HG03342 (cell line): ENCODE results near the gene IL13.
A peak's percentile ranks its signal among the peaks of the same experiment; 100 is the strongest.

Source experiments
- ATAC-seq: cut with Tn5 transposase; IDR thresholded peaks from one replicate; pipeline ENCODE4 v1.9.1; 2021; ENCODE audit warnings: mild to moderate bottlenecking, moderate library complexity; ENCODE audit not compliant: unreplicated experiment

IL13 gene

DNA sequence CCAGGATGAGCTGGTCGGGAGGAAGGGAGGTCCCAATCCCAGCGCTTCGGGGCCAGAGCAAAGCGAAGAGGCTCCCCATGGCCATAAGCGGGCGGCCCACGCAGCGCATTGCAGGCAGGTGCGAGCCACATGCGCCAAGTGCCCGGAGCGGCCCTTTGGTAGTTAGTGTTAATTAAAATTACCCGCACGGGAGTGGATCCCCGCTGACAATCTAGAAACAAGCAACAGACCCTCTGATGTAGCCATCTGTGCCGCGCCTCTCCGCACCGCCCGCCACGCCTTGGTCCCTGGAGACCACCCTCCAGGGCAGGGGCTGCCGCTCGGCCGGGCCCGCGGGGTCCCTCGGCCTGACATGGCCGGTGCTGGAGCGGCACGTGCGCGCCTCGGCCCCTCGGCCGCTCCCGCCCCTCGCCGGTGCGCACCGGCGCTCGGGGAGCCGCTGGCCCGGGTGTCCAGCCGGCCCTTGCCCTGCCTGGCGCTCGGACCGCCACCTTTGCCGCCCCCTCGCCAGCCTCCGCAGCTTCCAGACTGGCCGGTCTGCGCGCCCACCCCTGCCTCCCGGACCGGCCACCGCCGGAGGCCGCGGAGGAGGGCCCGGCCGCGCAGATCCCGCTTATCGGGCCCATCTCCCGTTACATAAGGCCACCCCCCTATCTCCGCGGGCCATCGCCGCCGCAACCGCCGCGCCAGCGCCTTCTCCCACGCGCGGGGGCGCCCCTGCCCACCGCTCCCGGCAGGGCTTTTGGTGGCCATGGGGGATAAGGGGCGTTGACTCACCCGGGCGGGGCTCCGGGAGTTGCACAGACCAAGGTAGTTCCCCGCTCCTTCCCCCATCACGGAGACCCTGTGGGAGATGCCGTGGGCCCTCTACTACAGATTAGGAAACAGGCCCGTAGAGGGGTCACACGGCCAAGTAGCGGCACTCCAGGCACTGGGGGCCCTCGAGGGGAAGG, 1.9 kb upstream of the IL13 start:
- peak; percentile 37 for ATAC-seq

DNA sequence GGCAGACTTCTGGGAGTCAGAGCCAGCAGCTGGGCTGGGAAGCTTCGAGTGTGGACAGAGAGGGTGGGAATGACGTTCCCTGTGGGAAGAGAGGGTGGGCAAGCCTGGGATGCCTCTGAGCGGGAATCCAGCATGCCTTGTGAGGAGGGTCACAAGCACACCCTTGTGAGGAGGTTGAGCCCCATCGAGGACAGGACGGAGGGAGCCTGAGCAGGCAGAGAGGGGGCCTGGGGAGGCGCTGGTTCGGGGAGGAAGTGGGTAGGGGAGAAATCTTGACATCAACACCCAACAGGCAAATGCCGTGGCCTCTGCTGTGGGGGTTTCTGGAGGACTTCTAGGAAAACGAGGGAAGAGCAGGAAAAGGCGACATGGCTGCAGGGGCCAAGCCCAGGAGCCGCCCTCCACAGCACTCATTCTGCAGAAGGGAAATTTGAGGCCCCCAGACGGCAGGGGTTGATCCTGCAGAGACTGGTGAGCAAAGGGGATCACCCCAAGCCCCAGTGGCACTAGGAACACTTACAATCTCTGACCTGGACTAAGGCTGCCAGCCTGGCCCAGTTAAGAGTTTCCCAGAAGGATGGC, 1.1 kb upstream of the IL13 start:
- no peak for ATAC-seq

DNA sequence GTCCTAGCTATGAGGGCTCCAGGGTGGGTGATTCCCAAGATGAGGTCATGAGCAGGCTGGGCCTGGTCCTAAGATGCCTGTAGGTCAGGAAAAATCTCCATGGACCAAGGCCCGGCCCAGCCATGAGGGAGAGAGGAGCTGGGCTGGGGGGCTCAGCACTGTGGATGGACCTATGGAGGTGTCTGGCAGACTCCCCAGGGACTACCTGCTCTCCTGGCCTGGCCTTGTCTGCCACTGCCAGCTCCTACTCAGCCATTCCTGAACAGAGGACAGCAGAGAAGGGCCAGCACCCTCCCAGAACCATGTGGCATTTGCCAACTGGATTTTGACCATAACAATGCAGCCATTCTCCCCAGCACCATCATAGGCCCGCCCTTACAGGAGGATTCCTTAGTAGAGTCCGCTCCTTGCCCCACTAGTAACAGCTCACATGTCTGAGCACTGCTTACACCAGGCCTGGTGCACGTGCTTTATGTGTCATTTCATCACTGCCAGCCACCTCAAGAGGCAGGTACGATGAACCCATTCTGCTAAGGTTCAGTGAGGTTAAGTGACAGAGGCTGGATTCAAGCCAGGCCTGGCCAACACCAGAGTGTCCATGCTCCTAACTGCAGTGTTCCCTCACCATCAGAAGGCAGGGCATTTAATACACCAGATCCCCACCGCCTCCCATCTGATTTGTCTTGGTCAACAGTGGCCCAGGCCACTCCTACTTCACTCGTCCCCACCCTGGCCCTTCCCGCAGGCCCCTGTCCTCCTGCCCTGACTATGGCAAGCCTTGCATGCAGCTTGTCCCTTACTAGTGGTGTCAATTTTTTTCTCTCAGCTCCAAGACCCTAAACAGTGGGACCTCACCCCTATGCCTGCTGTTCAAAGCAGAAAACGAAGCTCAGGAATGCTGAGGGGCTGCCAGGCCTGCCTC, 669 bp downstream of the IL13 start:
- no peak for ATAC-seq

DNA sequence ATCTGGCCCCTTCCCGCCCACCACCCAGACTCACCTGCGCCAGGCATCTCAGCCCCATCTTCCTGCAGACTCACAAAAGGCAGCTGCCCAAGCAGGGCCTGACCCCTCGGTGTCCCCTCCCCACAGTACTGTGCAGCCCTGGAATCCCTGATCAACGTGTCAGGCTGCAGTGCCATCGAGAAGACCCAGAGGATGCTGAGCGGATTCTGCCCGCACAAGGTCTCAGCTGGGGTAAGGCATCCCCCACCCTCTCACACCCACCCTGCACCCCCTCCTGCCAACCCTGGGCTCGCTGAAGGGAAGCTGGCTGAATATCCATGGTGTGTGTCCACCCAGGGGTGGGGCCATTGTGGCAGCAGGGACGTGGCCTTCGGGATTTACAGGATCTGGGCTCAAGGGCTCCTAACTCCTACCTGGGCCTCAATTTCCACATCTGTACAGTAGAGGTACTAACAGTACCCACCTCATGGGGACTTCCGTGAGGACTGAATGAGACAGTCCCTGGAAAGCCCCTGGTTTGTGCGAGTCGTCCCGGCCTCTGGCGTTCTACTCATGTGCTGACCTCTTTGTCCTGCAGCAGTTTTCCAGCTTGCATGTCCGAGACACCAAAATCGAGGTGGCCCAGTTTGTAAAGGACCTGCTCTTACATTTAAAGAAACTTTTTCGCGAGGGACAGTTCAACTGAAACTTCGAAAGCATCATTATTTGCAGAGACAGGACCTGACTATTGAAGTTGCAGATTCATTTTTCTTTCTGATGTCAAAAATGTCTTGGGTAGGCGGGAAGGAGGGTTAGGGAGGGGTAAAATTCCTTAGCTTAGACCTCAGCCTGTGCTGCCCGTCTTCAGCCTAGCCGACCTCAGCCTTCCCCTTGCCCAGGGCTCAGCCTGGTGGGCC, 1.9 kb downstream of the IL13 start:
- no peak for ATAC-seq

DNA sequence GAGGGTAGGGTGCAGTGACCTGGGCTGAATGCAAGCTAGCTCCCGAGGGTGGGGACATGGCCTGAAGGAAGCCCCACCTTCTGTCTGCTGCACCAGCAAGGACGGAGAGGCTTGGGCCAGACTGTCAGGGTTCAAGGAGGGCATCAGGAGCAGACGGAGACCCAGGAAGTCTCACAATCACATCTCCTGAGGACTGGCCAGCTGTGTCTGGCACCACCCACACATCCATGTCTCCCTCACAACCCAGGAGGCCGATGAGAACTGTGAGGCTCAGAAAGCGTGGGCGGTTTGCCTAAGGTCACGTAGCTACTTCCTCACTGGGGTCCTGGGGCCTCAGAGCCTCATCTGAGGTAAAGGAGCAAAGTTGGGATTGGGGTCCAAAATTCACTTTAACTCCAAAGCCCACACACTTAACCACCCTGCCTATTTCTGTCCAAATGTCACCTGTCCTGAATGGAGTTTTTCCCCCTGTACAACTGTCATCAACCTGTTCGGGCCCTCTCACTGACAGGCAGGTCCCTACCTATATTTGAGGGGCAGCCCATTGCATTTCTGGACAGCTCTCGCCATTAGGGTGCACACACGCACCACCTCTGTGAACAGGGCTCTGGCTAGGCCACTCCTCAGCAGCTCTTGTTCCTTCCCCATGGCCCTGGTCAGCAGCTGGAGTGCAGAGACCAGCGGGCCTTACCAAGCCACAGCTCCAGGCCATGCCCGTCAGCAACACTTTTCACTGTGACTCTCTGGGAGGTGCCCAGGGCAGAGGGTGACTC, 3.4 kb downstream of the IL13 start:
- peak; percentile 22 for ATAC-seq

DNA sequence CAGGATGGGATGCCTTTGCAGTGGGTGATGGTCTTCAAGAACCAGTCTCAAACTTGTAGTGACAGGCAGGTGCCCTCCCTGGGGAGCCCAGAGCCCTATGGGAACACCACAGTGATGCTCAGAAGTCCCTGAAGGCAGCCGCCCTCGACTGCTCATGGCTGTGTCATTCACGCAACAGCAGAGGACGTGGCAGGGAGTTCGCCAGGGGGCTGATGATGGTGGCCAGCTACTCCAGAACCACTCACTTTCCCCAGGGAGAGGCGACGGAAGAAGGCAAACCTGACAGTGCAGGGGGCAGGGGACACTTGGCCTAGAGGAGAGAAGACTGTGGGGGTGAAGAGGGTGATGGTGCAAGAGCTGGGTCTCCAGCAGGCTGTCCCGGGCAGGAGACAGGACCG, 4.0 kb downstream of the IL13 start:
- ATAC-seq: no peak

DNA sequence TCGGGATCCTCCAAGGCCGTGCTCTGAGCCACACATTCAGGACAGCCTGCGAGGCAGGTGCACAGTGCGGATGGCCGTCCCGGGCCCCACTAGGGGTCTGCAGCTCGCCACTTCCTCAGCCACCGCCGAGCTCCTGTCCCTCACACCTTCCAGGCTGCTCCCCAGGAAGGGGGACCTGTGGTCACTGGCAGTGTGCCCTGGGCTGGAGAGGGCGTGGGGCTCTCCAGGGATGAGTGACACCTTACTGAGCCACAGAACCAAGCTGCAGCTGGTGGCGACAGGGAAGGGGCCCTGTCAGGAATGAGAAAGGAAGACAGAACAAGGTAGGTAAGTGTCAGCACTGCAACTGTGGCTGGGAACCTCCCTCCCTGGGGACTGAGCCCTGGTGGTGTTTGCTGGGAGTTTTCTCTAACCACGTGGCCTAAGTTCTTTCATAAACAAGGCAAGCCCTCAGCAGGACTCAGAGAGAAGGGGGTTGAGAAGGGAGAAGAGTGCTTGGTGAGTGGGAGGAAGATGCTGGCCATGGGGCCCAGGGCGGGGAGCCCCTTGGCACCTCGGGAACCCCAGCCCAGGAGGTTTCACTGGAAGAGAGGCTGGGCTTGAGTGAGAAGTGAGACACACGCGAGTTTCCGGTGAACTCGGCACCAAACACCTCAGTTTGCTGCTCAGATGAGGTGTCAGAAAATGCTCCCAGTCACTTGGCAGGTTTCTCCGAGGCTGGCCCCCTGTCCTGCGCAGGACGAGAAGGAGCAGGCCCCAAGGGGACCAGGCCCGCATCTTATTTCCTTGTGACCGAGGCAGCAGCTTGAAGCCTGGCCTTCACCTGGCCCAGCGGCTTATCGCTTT, 5.2 kb downstream of the IL13 start:
- ATAC-seq: peak; percentile 51

DNA sequence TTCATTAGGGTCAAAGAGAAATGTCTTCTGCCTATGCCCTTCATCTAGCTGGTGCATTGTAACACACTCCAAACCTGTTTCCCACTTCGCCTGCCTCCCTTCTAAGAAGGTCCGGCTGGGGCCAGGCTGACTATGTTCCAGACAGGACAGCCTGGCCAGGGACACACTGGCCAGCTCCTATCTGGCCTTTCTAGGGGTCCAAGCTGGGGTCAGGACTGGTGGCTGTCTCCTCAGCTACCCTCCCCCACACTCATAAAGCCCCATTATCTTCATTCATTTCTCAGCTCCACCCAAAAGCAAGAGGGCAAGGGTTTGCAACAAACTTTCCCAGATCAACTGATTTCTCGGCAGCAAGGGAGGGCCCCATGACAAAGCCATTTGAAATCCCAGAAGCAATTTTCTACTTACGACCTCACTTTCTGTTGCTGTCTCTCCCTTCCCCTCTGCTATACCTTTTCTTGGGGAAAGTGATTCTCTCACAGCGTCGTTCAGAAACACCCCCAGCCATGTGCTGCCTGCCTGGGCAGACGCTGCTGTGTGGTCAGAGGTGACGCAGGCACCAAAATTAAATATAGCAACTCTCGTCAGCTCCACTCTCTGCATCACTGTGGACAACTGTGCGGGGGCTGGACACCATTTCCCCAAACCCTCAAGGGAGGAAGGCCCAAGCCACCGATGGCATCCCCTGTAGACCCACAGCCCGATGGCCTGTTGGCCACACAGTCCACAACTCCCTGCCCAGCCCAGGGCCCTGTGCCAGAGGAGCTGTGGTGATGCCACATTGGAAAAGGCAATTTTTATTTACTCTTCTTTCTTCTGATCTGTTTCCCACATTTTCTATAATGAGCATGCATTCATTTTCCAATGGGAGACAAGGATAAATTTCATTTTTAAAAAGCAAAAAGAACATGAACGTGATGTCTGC, 6.1 kb downstream of the IL13 start:
- peak; percentile 53 for ATAC-seq

DNA sequence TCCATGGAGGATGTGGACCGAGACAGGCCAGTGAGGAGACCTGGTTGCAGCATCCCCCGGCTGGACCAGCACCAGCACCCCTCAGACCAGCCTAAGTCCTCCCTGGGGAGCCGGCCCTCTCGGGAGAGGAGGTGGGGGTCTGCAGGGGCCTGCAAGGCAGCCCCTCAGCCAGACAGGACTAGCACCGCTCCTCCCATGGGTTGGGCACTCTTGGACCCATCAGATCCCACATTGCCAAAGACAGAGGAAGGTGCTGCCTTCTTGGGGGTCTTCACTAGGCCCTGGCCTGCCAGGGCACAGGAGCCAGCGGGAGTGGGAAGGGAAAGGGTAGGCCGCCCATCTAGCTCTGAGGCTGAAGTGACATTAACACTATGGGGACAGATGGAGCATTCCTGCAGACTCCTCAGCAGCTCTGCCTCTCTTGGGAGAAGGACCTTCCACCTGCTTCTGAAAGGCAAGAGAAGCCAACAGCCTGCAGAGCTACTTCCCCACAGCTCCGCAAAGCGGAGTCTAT, 6.8 kb downstream of the IL13 start:
- ATAC-seq: no peak

DNA sequence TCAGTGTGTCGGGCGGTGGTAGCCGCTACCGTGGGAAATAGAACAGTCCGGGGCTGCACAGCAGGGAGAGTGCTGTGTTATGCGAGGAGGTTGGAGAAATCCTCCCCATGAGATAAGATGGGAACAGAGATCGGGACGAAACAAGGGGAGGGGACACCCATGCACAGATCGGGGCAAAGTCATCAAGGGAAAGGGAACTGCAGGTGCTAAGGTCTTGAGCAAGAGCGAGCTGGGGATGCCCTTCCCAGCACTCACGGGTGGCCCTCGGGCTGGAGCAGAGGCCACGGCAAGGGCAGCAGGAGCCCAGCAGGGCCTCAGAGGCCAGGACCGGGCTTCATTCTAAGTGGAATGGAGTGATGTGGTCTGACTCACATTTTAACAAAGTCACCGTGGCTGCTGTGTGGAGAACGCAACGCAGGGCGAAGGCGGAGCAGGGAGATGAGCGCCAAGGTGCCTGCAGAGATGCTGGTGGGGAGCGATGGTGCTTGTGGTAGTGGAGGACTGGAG, 7.7 kb downstream of the IL13 start:
- ATAC-seq: no peak

DNA sequence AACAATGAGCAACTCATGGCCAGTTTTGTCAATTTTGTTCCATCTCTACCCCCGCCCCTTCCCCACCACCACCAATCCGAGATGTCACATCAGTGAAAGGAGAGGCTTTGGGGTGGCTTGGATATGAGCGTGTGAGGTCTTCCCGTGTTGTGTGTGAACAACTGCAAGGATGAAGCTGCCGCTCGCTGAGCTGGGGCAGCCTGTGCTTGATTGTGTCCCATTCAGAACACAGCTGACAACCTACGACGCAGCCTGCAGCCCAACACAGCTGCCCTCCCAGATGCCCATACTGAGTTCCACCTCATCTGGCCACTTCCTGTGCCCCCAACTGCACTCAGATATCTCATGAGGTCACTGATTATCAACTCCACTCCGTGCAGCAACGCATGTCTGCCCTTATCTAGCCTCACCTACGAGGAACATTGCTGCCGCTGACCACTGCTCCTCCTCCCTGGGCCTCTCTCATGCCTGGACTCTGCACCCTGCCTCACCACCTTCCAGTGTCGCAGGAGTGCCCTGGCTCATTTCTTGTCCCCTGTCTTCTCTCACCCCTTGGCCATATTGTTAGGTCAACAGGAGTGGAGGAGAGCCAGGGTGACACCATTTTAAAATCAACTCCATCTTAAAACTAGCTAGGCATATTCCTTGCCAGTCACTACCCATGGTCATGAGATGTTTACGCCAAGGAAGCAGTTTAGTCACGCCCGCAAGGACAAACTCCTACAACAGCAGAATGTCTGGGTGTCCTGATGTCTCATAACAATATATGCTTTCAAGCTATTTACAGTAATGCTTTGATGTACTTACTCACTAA, 8.5 kb downstream of the IL13 start:
- ATAC-seq: no peak

DNA sequence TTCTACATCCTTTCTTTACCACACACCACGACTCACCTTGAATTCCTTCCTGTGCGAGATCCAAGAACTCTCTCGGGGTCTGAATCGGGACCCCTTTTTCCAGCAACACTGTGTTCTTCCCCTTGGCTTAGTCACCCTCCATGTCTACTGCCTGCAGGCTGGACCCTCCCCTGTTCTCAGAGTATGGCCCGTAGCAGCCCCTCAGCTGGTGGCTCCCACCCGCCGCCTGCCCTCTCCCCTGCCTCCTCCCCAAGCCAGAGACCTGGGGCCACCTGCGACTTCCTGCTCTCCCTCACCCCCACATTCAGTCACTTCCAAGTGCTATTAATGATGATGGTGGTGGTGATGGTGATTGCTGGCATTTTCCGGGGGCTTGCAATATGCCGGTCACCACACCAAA, 9.3 kb downstream of the IL13 start:
- no peak for ATAC-seq

DNA sequence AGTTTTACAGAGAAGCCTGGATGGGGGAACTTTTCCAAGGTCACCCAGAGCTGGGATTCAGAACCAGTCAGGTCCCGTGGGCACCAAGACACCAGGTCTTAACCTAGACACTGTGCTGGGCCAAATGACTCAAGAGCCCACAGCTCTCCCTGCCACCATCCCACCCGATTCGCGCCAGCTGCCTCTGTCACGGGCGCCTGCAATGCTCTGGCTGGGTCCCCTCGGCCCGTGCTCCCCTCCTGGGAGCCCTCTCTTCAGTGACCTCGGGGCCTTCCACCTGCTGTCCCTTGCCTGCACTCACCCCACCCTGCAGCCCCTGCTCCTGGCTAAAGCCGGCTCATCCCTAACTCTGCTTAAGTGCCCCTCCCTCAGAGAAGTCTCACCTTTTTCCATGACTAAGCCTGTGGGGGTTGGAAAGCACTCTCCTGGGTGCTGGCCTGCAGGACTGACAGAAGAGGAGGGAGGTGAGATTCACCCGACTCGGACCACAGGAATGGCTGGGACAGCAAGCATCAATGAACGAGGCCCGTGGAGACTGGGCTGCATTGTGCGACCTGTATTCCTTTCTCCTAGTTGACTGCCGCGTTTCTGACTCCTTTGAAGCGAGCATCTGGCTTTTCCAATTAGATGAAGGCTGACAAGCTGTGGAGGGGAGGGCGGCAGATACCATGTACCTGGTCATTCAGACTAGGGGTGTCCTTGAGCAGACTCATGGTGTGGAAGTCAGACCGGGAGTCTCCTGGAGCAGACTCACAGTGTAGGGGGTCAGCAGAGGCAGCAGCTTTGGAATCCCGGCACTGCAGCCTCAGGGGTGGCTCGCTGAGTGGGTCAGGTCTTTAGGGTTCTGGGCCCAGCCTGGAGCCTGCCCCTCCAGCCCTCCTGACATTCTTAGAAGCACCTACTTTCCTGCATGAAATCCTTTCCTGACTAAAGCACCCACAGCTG, 10.1 kb downstream of the IL13 start:
- ATAC-seq: no peak

DNA sequence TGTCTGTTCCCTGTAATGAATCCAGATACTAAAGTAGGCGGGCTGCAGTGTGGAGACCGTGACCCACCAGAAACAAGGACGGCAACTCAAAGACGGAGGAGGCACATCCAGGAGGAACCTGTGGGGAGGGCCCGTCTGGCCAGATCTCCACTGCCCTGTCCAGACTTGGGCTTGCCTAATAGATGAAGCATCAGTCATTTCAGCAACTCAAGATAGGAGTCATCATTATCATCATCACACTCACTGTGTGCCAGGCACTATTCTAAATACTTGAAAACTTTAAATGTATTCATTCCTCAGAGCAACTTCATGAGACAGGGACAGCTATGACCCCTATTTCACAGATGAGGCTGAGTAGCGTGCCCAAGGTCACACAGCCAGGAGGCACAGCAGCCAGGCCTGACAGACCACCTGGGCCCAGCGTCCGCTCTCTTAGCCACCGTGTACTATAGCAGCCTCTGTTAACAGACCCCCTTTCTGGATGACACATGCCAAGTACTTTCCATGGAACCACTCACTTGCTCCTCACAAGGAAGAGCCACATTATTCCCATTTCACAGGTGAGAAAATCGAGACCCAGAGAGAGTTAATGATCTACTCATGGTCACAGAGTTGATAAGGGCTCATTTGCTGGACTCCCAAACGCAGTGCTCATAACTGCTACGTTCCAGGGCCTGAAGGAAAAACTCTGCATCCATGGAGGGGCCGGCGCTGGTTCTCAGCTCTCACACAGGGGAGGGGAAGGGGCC, 10.9 kb downstream of the IL13 start:
- no peak for ATAC-seq

DNA sequence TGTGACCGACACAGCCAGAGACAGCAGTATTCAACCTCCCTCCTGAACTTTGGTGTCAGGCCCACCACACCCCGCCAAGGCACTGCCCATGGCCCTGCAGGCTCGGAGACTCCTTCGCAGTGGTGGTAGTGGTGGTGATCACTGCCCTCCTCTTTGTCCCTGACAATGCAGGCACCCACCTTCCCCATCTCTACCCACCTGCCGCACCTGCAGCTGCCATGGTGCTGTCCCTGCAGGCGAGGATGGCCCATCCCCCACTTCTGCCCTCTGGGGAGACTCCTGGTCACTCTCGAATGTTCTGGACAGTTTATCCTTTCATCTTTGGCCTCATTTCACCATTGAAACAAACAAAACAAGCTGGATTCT, 11.5 kb downstream of the IL13 start:
- ATAC-seq: no peak
